ENCODE data around the gene PTCD1.
"Not testable (repeated sequence)": the region's sequence is repeated elsewhere in the genome, so short reads cannot be mapped to it uniquely, and the experiment has no call there.

Gene PTCD1

GRCh38 chr7:99379693-99380031 is 58.9 kb downstream of the PTCD1 start:
- Histone ChIP-seq H3K9ac (ENCODE audit: low read length in 2 of 2) (peak overlapping the region; percentile 29 to 60), H3K27ac (ENCODE audit: low read length) (peak overlapping the region; percentile 76), H3K4me1 (ENCODE audit: control insufficient read depth, insufficient read depth, low read length) (peaks cover 29% of the 10 kb centered on the region), H3K4me3 (ENCODE audit: low read length in 2 of 2) (peak overlapping the region in 1 of 2 donors; percentile 52)
- H3K9me3 ChIP-seq (ENCODE audit: control insufficient read depth in 2 of 2, low read length in 2 of 2); H3K36me3 ChIP-seq (ENCODE audit: control insufficient read depth in 2 of 2, insufficient read depth in 2 of 2, low read length in 2 of 2); H3K27me3 ChIP-seq (ENCODE audit: control insufficient read depth in 1 of 2, insufficient read depth in 2 of 2, low read length in 2 of 2): not testable (repeated sequence)

GRCh38 chr7:99379043-99379577 is 59.5 kb downstream of the PTCD1 start:
- peak overlapping the region; percentile 29 to 60 for H3K9ac ChIP-seq (ENCODE audit: low read length in 2 of 2)
- peak overlapping the region; percentile 76 for H3K27ac ChIP-seq (ENCODE audit: low read length)
- H3K27me3 ChIP-seq (ENCODE audit: control insufficient read depth in 1 of 2, insufficient read depth in 2 of 2, low read length in 2 of 2), result no peaks in the 10 kb centered on the region
- H3K36me3 ChIP-seq (ENCODE audit: control insufficient read depth in 2 of 2, insufficient read depth in 2 of 2, low read length in 2 of 2), result peaks cover 0 to 4% of the 10 kb centered on the region in 2 donors
- H3K4me3 ChIP-seq (ENCODE audit: low read length in 2 of 2), result peak overlapping the region in 1 of 2 donors; percentile 52
- peaks cover 32% of the 10 kb centered on the region for H3K4me1 ChIP-seq (ENCODE audit: control insufficient read depth, insufficient read depth, low read length)
- no peaks in the 10 kb centered on the region for H3K9me3 ChIP-seq (ENCODE audit: control insufficient read depth in 2 of 2, low read length in 2 of 2)

GRCh38 chr7:99375070-99375807 is 63.4 kb downstream of the PTCD1 start:
- Histone ChIP-seq H3K9me3 (ENCODE audit: control insufficient read depth in 2 of 2, low read length in 2 of 2) (no peaks in the 10 kb centered on the region), H3K4me1 (ENCODE audit: control insufficient read depth, insufficient read depth, low read length) (peaks cover 22% of the 10 kb centered on the region), H3K9ac (ENCODE audit: low read length in 2 of 2) (peak overlapping the region in 1 of 2 donors; percentile 57), H3K27me3 (ENCODE audit: control insufficient read depth in 1 of 2, insufficient read depth in 2 of 2, low read length in 2 of 2) (no peaks in the 10 kb centered on the region), H3K36me3 (ENCODE audit: control insufficient read depth in 2 of 2, insufficient read depth in 2 of 2, low read length in 2 of 2) (no peaks in the 10 kb centered on the region), H3K27ac (ENCODE audit: low read length) (peak overlapping the region; percentile 46), H3K4me3 (ENCODE audit: low read length in 2 of 2) (peak overlapping the region; percentile 29 to 72)

- Histone ChIP-seq H3K27ac (ENCODE audit: low read length) (peak within 1 kb of the TSS; percentile 46), H3K9me3 (ENCODE audit: control insufficient read depth in 2 of 2, low read length in 2 of 2) (no peaks in the 10 kb centered on the region), H3K36me3 (ENCODE audit: control insufficient read depth in 2 of 2, insufficient read depth in 2 of 2, low read length in 2 of 2) (peaks cover 0 to 2% of the 10 kb centered on the region in 2 donors), H3K4me3 (ENCODE audit: low read length in 2 of 2) (peak within 1 kb of the TSS; percentile 46 to 72), H3K4me1 (ENCODE audit: control insufficient read depth, insufficient read depth, low read length) (peaks cover 13% of the 10 kb centered on the region), H3K27me3 (ENCODE audit: control insufficient read depth in 1 of 2, insufficient read depth in 2 of 2, low read length in 2 of 2) (no peaks in the 10 kb centered on the region), H3K9ac (ENCODE audit: low read length in 2 of 2) (peak within 1 kb of the TSS in 1 of 2 donors; percentile 57)
Measured at GRCh38 chr7:99374111-99375064, 64.2 kb downstream of the PTCD1 start, which contains the start of gene ARPC1B. Gene ARPC1B (plus strand): TSS chr7:99374730. CDS start chr7:99385715, 10,985 bp downstream.

GRCh38 chr7:99373091-99374066 is 65.2 kb downstream of the PTCD1 start:
- H3K36me3 ChIP-seq (ENCODE audit: control insufficient read depth in 2 of 2, insufficient read depth in 2 of 2, low read length in 2 of 2), result peaks cover 3 to 5% of the 10 kb centered on the region in 2 donors
- H3K4me3 ChIP-seq (ENCODE audit: low read length in 2 of 2), result peak overlapping the region; percentile 46 to 72
- no peaks in the 10 kb centered on the region for H3K27me3 ChIP-seq (ENCODE audit: control insufficient read depth in 1 of 2, insufficient read depth in 2 of 2, low read length in 2 of 2)
- H3K9me3 ChIP-seq (ENCODE audit: control insufficient read depth in 2 of 2, low read length in 2 of 2), result no peaks in the 10 kb centered on the region
- no peak overlapping the region for H3K9ac ChIP-seq (ENCODE audit: low read length in 2 of 2)
- H3K4me1 ChIP-seq (ENCODE audit: control insufficient read depth, insufficient read depth, low read length), result peaks cover 8% of the 10 kb centered on the region
- no peak overlapping the region for H3K27ac ChIP-seq (ENCODE audit: low read length)

GRCh38 chr7:99372275-99373090 is 66.1 kb downstream of the PTCD1 start:
- no peak overlapping the region for H3K4me3 ChIP-seq (ENCODE audit: low read length in 2 of 2)
- no peak overlapping the region for H3K9ac ChIP-seq (ENCODE audit: low read length in 2 of 2)
- peaks cover 8% of the 10 kb centered on the region for H3K4me1 ChIP-seq (ENCODE audit: control insufficient read depth, insufficient read depth, low read length)

GRCh38 chr7:99371376-99371920 is 67.2 kb downstream of the PTCD1 start:
- Histone ChIP-seq H3K36me3 (ENCODE audit: control insufficient read depth in 2 of 2, insufficient read depth in 2 of 2, low read length in 2 of 2) (peaks cover 12 to 14% of the 10 kb centered on the region in 2 donors), H3K27me3 (ENCODE audit: control insufficient read depth in 1 of 2, insufficient read depth in 2 of 2, low read length in 2 of 2) (no peaks in the 10 kb centered on the region), H3K4me1 (ENCODE audit: control insufficient read depth, insufficient read depth, low read length) (peaks cover 8% of the 10 kb centered on the region), H3K9me3 (ENCODE audit: control insufficient read depth in 2 of 2, low read length in 2 of 2) (no peaks in the 10 kb centered on the region), H3K4me3 (ENCODE audit: low read length in 2 of 2) (no peak overlapping the region), H3K9ac (ENCODE audit: low read length in 2 of 2) (no peak overlapping the region), H3K27ac (ENCODE audit: low read length) (no peak overlapping the region)

More at GRCh38 chr7:99372275-99373090, 66.1 kb downstream of the PTCD1 start:
- H3K36me3 ChIP-seq (ENCODE audit: control insufficient read depth in 2 of 2, insufficient read depth in 2 of 2, low read length in 2 of 2), result peaks cover 3 to 5% of the 10 kb centered on the region in 2 donors
- H3K27me3 ChIP-seq (ENCODE audit: control insufficient read depth in 1 of 2, insufficient read depth in 2 of 2, low read length in 2 of 2), result no peaks in the 10 kb centered on the region
- no peaks in the 10 kb centered on the region for H3K9me3 ChIP-seq (ENCODE audit: control insufficient read depth in 2 of 2, low read length in 2 of 2)
- H3K27ac ChIP-seq (ENCODE audit: low read length), result no peak overlapping the region

GRCh38 chr7:99369767-99370391 is 68.7 kb downstream of the PTCD1 start:
- H3K36me3 ChIP-seq (ENCODE audit: control insufficient read depth in 2 of 2, insufficient read depth in 2 of 2, low read length in 2 of 2), result peaks cover 19 to 24% of the 10 kb centered on the region in 2 donors
- peaks cover 5% of the 10 kb centered on the region for H3K4me1 ChIP-seq (ENCODE audit: control insufficient read depth, insufficient read depth, low read length)
- no peaks in the 10 kb centered on the region for H3K9me3 ChIP-seq (ENCODE audit: control insufficient read depth in 2 of 2, low read length in 2 of 2)
- H3K9ac ChIP-seq (ENCODE audit: low read length in 2 of 2), result no peak overlapping the region
- no peaks in the 10 kb centered on the region for H3K27me3 ChIP-seq (ENCODE audit: control insufficient read depth in 1 of 2, insufficient read depth in 2 of 2, low read length in 2 of 2)
- no peak overlapping the region for H3K4me3 ChIP-seq (ENCODE audit: low read length in 2 of 2)
- no peak overlapping the region for H3K27ac ChIP-seq (ENCODE audit: low read length)
